PC-9 (cell line): ENCODE results near the gene SMAD9. TPM values are rescaled to one million over a fixed set of nuclear protein-coding genes. Genes with fewer than 3 reads are reported as not detected.

ENCODE experiments used
- BruUV-seq: library from RNA; stranded (reverse); fragments of 400-500 nt; replicated peaks from 2 replicates; lab custom pipeline; 2021; lab: Mats Ljungman, UMichigan
- CTCF ChIA-PET: fragments of 300-600 bp; sonication (Branson Sonifier 250); formaldehyde crosslinking; loops from one replicate; lab custom pipeline; 2022; ENCODE audit warnings: antibody characterized with exemption; lab: Charles Lee
- POLR2A ChIA-PET: fragments of 300-600 bp; sonication (Branson Sonifier 250); formaldehyde crosslinking; loops from one replicate; lab custom pipeline; 2022; ENCODE audit warnings: antibody characterized with exemption; ENCODE audit not compliant: unreplicated experiment; lab: Charles Lee
- DNase-seq, 2 experiments: peaks; one replicate each; pipeline versions ENCODE4 v3.0.0 to v3.0.0-alpha.2; 2015 to 2022; ENCODE audit warnings: mixed read lengths in 1 of 2
- H2AFZ ChIP-seq: fragments of 200-600 bp; sonication (generic); 2 replicates; pipeline ENCODE4 v1.8.1; 2017; ENCODE audit warnings: antibody characterized with exemption
- H3F3A ChIP-seq: fragments of 200-600 bp; sonication (generic); 2 replicates; pipeline ENCODE4 v1.8.1; 2017; ENCODE audit warnings: antibody characterized with exemption, mild to moderate bottlenecking, low read depth; ENCODE audit not compliant: insufficient read depth
- H3K27ac ChIP-seq: fragments of 200-600 bp; sonication (generic); 2 replicates; pipeline ENCODE4 v1.6.1; 2016; ENCODE audit warnings: mixed run types
- H3K27me3 ChIP-seq: fragments of 200-600 bp; sonication (generic); 2 replicates; pipeline ENCODE4 v1.6.1; 2016; ENCODE audit warnings: low read depth, mixed run types; ENCODE audit not compliant: insufficient read depth
- H3K36me3 ChIP-seq: fragments of 200-600 bp; sonication (generic); 2 replicates; pipeline ENCODE4 v1.6.1; 2016; ENCODE audit warnings: low read depth, mixed run types
- H3K4me1 ChIP-seq: fragments of 200-600 bp; sonication (generic); replicated peaks from 2 replicates; pipeline ENCODE4 v1.6.1; 2016; ENCODE audit warnings: mixed run types; ENCODE audit not compliant: insufficient read depth
- H3K4me2 ChIP-seq: fragments of 200-600 bp; sonication (generic); 2 replicates; pipeline ENCODE4 v1.6.1; 2017; ENCODE audit warnings: mixed run types
- H3K4me3 ChIP-seq: fragments of 200-600 bp; sonication (generic); 2 replicates; pipeline ENCODE4 v1.6.1; 2016; ENCODE audit warnings: mixed run types
- H3K79me2 ChIP-seq: fragments of 200-600 bp; sonication (generic); 2 replicates; pipeline ENCODE4 v1.6.1; 2017; ENCODE audit warnings: low read depth, mixed run types
- H3K9me2 ChIP-seq: fragments of 200-600 bp; sonication (generic); 2 replicates; pipeline ENCODE4 v1.8.1; 2017; ENCODE audit warnings: mild to moderate bottlenecking; ENCODE audit not compliant: insufficient read depth
- H3K9me3 ChIP-seq: fragments of 200-600 bp; sonication (generic); 2 replicates; pipeline ENCODE4 v1.8.1; 2016; ENCODE audit warnings: low read depth; ENCODE audit not compliant: insufficient read depth
- H4K20me1 ChIP-seq: fragments of 200-600 bp; sonication (generic); 2 replicates; pipeline ENCODE4 v1.8.1; 2017; ENCODE audit not compliant: insufficient read depth
- EZH2 ChIP-seq: fragments of 200-600 bp; sonication (generic); IDR thresholded peaks from 2 replicates; pipeline ENCODE4 v1.8.0; 2017; ENCODE audit warnings: antibody characterized with exemption, low read depth
- intact Hi-C: fragments of 100-400 bp; cut with micrococcal nuclease; formaldehyde crosslinking; loops from one replicate; pipeline ENCODE4 v1.10.0; 2022; ENCODE audit not compliant: unreplicated experiment
- total RNA-seq: library from RNA; stranded (reverse); gene quantifications from 2 replicates; pipeline ENCODE4 v1.2.3, GENCODE V29; 2021
- TF ChIP-seq, protein P1 (sequence below): fragments of 200-600 bp; sonication (generic); conservative IDR thresholded peaks from 2 replicates; pipeline ENCODE4 v1.6.1; 2017; ENCODE audit warnings: mixed run types, antibody characterized with exemption, mild to moderate bottlenecking, moderate library complexity

The SMAD9 gene
- total RNA-seq, 1 experiment from 2014 or later = 0.94 TPM

DNA sequence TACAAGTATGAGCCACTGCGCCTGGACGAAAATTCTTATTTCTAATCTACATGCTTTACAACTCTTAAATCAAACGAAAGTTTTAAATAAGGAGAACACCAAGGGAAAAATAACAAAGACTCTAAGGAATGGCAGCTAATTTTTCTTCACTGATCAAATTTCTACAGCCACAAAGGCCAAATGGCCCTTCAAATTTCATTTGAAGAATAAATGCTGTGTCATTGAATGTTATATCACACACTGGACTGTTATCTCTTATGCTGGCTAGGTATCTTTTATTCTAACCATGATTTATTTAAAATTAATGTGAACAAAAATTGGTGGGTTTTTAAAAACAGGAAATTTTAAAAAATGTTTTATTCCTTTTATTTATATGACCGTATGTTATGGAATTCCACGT, 14.1 kb downstream of the SMAD9 start:
- no peaks in the 10 kb centered on the region for H3K4me1 ChIP-seq
- DNase-seq = no peak
- CTCF ChIA-PET = interaction anchor here (0.6 kb wide), 1 partner anchor 11 kb away, joined by 3 read pairs; no protein-coding TSS in a partner anchor
- H3K4me3 ChIP-seq = no peak overlapping the region
- H3K9me2 ChIP-seq = no peaks in the 10 kb centered on the region
- no peaks in the 10 kb centered on the region; the same call in 1 of the 2 replicates for H3K9me3 ChIP-seq
- no peak overlapping the region for H2AFZ ChIP-seq
- H3F3A ChIP-seq = no peaks in the 10 kb centered on the region
- H4K20me1 ChIP-seq = no peaks in the 10 kb centered on the region
- no TSS peak for BruUV-seq
- intact Hi-C loops = no loop called here
- no peaks in the 10 kb centered on the region for H3K27me3 ChIP-seq
- no peak overlapping the region for H3K4me2 ChIP-seq
- no peaks in the 10 kb centered on the region for H3K79me2 ChIP-seq
- no peak overlapping the region for H3K27ac ChIP-seq
- TF ChIP-seq, protein P1, sequence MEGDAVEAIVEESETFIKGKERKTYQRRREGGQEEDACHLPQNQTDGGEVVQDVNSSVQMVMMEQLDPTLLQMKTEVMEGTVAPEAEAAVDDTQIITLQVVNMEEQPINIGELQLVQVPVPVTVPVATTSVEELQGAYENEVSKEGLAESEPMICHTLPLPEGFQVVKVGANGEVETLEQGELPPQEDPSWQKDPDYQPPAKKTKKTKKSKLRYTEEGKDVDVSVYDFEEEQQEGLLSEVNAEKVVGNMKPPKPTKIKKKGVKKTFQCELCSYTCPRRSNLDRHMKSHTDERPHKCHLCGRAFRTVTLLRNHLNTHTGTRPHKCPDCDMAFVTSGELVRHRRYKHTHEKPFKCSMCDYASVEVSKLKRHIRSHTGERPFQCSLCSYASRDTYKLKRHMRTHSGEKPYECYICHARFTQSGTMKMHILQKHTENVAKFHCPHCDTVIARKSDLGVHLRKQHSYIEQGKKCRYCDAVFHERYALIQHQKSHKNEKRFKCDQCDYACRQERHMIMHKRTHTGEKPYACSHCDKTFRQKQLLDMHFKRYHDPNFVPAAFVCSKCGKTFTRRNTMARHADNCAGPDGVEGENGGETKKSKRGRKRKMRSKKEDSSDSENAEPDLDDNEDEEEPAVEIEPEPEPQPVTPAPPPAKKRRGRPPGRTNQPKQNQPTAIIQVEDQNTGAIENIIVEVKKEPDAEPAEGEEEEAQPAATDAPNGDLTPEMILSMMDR = no peak
- TF ChIP-seq EZH2 = no peak
- no peaks in the 10 kb centered on the region for H3K36me3 ChIP-seq
- POLR2A ChIA-PET = no interaction called here

DNA sequence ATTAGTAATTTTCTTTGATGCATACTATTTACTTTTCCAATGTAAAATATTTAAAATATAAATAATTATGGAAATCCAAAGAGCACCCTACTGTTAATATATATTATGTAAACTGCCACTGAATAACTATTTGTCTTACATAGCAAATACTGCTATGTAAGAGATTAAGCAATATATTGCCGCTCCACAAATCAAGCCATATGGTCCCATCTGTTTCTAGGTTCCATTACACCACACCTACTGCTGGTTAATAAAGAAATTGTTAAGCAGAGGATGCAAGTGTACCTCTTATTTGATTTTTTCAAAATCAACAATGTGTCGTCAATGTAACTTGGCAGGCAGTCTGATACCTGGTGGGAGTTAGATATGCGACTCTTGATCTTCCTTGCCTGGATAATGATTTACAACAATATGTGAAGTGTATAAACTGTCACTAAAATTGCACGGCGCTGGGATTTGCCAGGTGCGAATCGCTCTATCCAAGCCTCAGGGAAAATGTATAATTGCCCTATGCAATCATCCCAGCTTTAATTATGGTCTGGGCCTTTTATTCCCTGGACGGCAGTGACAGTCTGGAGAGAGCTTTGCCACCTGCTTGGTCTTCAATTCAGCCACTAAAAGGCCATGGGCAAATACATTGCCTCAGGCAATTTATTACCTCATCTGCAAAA, 16.0 kb downstream of the SMAD9 start:
- no peak for DNase-seq
- Histone ChIP-seq H3K27ac (no peak overlapping the region), H3F3A (no peaks in the 10 kb centered on the region), H3K36me3 (no peaks in the 10 kb centered on the region), H3K79me2 (no peaks in the 10 kb centered on the region), H4K20me1 (no peaks in the 10 kb centered on the region), H3K9me2 (no peaks in the 10 kb centered on the region), H3K4me2 (no peak overlapping the region), H3K9me3 (peaks cover 3% of the 10 kb centered on the region; the same call in 1 of the 2 replicates), H3K4me3 (no peak overlapping the region), H3K27me3 (no peaks in the 10 kb centered on the region), H3K4me1 (no peaks in the 10 kb centered on the region), H2AFZ (no peak overlapping the region)
- POLR2A ChIA-PET = no interaction called here
- intact Hi-C loops = no loop called here
- CTCF ChIA-PET = no interaction called here
- BruUV-seq = no TSS peak
- TF ChIP-seq, protein P1 = no peak
- TF ChIP-seq EZH2 = no peak

DNA sequence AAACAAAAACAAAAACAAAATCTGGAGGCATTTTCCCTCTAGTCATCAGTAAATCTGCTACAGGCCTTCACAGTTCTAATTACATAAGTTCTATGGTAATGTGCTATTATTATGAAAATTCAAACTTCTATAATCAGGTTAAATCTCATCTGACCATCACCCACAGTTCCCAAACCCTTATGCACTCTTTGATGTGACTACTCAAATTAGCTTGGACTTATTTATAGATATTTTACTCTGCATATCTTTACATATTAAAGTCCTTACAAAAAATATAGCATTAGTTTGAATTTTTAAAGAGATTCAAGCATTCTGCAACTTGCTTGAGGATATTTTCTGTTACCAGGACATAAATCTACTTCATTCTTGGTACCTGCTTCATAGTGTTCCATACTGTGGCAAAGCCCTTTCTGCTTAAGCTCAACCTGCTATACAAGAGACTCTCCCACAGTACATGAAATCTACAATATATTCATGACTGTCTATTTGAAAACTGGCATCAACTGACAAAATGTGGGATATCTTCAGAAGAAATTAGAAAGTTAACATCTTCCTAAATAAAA, 22.9 kb downstream of the SMAD9 start:
- 0 out of 2 replicates have a peak, but pooled peaks cover 3% of the 10 kb centered on the region for H3K9me3 ChIP-seq
- no TSS peak for BruUV-seq
- no peak for TF ChIP-seq EZH2

More for the DNA sequence above, 22.9 kb downstream of the SMAD9 start:
- DNase-seq = no peak
- Histone ChIP-seq H3K27me3 (no peaks in the 10 kb centered on the region), H3K9me2 (no peaks in the 10 kb centered on the region), H3K4me3 (no peak overlapping the region), H3K79me2 (no peaks in the 10 kb centered on the region), H2AFZ (no peak overlapping the region), H3K4me2 (no peak overlapping the region), H4K20me1 (no peaks in the 10 kb centered on the region), H3K4me1 (no peaks in the 10 kb centered on the region), H3F3A (no peaks in the 10 kb centered on the region), H3K36me3 (no peaks in the 10 kb centered on the region), H3K27ac (no peak overlapping the region)
- intact Hi-C loops = no loop called here
- ChIA-PET CTCF (no interaction called here), POLR2A (no interaction called here)
